A549 (cell line): ENCODE data around the gene CLEC16A.

Experiments used
- NFE2L2 ChIP-seq: fragments of 150-350 bp; conservative IDR thresholded peaks from 2 replicates; pipeline ENCODE4 v1.6.1; 2014; ENCODE audit warnings: low read length
- TF ChIP-seq, protein P1 (sequence below): fragments of >200 bp; sonication (Bioruptor Twin); formaldehyde crosslinking; IDR thresholded peaks from 3 replicates; pipeline ENCODE4 v1.5.1; 2016

DNA sequence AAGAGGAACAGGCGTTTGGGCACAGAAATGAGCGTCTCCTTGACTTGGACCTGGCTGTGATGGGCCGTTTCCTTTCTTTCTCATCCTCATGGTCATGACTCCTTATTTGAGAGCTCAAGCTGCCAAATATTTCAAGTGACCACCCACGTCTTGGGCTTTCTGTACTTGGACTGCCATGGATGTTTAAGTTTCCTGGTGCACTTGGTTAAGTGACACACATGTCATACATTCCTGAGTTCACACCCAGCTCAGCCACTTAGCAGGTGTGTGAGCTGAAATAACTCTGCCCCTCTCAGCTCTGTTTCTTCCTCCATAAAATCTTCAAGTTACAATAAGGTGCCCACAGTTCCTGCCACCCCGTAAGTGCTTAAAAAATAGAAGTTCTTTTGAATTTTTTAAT lies 114.5 kb downstream of the CLEC16A start:
- no peak for TF ChIP-seq NFE2L2
- TF ChIP-seq, protein P1, sequence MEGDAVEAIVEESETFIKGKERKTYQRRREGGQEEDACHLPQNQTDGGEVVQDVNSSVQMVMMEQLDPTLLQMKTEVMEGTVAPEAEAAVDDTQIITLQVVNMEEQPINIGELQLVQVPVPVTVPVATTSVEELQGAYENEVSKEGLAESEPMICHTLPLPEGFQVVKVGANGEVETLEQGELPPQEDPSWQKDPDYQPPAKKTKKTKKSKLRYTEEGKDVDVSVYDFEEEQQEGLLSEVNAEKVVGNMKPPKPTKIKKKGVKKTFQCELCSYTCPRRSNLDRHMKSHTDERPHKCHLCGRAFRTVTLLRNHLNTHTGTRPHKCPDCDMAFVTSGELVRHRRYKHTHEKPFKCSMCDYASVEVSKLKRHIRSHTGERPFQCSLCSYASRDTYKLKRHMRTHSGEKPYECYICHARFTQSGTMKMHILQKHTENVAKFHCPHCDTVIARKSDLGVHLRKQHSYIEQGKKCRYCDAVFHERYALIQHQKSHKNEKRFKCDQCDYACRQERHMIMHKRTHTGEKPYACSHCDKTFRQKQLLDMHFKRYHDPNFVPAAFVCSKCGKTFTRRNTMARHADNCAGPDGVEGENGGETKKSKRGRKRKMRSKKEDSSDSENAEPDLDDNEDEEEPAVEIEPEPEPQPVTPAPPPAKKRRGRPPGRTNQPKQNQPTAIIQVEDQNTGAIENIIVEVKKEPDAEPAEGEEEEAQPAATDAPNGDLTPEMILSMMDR: no peak
